Effector CD4-positive, alpha-beta T cell (primary cell): Measurements from ENCODE around the gene CDA.

ENCODE experiments used
- DNase-seq: peaks from one replicate; pipeline ENCODE4 v3.0.0-alpha.2; 2020

Gene CDA

DNA sequence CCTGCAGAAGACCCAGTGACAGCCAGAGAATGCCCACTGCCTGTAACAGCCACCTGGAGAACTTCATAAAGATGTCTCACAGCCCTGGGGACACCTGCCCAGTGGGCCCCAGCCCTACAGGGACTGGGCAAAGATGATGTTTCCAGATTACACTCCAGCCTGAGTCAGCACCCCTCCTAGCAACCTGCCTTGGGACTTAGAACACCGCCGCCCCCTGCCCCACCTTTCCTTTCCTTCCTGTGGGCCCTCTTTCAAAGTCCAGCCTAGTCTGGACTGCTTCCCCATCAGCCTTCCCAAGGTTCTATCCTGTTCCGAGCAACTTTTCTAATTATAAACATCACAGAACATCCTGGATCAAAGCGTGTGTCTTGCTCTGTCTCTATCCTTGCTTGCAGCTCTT lies 29.7 kb downstream of the CDA start:
- DNase-seq, result no peak

DNA sequence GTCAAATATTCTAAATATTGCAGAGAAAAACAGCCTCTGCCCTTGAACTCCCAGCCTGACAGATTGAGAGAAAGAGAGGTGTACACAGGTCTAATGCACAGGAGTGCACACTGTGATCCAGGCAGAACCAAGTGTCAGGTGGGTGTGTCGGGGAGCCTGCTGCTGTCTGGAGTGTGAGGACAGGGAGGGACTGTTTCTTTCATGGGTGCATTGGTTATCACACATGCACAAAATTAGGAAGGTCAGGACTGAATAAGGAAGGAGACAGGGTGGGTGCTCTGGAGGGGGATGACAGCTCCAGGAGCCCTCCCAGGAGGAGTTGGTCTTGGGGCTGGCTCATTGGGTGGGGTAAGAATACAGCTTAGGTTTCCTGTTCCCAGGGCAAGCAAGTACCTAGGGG lies 31.1 kb downstream of the CDA start:
- DNase-seq, result no peak

- no peak for DNase-seq
Measured at GRCh38 chr1:20621012-20621411, 32.1 kb downstream of the CDA start.

DNA sequence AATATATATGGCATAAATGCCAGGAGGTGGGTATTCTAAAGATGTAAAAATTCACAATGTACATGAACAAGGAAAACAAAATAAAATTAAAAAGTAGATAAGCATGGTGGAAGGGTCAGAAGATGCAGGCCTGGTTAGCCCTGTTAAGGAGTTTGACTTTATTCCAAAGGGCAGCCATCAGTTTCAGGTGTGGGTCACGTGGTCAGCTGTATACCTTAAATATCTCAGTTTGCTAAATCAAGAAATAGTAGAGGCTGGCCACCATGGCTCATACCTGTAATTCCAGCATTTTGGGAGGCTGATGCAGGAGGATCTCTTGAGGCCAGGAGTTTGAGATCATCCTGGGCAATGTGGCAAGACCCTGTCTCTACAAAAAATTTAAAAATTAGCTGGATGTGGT lies 35.8 kb downstream of the CDA start:
- DNase-seq, result no peak

DNA sequence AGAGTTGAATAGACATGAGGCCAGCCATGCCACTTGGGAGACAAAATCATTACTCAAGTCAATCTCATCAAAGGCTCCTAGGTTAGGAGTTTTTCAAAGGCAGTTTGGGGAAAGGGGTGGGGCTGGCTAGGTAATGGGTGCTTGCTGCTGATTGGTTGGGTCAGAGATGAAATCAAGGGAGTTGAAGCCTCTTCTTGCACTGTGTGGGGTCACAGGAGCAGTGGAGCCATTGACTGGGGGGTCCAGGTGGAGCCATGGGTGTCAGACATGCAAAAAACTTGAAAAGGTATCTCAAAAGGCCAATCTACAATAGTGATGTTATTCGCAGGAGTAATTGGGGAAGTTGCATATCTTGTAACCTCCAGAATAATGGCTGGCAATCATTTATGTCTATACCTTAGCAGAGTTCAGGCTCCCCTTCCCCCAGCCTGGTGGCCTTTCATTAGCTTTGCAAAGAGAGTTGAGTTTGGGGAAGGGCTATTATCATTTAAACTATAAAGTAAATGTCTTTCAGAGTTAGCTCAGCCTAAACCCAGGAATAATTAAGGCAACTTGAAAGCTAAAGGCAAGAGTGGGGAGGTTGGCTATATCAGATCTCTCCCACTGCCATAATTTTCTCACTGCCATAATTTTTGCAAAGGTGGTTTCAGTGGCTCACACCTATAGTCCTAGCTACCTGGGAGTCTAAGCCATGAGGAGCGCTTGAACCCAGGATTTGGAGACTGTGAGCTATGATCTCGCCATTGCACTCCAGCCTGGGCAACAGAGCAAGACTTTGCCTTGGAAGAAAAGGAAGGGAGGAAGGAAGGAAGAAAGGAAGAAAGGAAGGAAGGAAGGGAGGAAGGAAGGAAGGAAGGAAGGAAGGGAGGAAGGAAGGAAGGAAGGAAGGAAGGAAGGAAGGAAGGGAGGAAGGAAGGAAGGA lies 36.5 kb downstream of the CDA start:
- no peak for DNase-seq

DNA sequence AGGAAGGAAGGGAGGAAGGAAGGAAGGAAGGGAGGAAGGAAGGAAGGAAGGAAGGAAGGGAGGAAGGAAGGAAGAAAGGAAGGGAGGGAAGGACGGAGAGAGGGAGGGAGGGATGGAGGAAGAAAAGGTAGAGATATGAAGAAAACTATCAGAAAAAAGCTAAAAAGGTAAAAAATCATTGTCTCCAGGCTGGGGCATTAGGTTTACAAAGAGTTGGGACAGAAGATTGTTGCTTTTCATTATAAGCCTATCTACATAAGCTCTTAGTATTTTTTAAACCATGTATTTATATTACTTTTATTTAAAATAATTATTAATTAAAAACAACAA lies 37.2 kb downstream of the CDA start:
- no peak for DNase-seq

GRCh38 chr1:20626524-20626923 lies 37.6 kb downstream of the CDA start:
- DNase-seq, result no peak

DNA sequence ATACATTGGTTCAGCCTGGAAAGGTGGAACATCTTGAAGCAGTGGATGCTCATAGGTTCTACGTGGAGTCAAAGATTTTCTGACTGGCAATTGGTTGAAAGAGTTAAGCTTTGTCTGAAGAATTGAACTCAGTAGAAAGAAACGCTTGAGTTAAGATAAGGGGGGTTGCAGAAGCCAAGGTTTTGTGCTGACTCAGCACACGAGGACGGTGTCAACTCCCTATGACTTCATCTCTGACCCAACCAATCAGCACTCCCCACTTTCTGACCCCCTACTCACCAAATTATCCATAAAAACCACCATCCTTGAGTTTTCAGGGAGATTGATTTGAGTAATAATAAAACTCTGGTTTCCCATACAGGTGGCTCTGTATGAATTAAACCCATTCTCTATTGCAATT lies 41.8 kb downstream of the CDA start:
- no peak for DNase-seq

DNA sequence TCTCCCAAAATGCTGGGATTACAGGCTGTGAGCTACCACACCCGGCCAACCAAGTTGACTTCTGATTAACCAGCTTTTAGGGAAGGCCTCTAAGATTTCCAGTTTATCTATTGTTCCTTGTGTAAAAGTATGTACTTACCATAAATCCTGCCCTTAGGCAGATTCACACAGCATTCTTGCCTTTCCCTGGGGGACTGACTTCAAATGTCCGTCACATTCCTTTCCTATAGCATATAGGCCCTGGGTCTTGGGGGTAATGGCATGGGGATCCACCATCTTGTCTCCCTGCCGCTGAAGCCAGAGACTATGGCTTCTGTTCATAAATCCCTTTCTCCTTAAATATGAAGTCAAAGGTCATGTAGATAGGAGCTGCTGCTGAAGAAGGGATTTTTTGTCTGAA lies 43.5 kb downstream of the CDA start:
- DNase-seq, result no peak

GRCh38 chr1:20633190-20634064 lies 44.5 kb downstream of the CDA start, which contains the start of gene PINK1:
Gene PINK1 (plus strand): TSS chr1:20633458. CDS start chr1:20633549, 91 bp downstream.
- DNase-seq, result peak; percentile 78

GRCh38 chr1:20634065-20634593 lies 45.2 kb downstream of the CDA start:
- DNase-seq, result no peak

DNA sequence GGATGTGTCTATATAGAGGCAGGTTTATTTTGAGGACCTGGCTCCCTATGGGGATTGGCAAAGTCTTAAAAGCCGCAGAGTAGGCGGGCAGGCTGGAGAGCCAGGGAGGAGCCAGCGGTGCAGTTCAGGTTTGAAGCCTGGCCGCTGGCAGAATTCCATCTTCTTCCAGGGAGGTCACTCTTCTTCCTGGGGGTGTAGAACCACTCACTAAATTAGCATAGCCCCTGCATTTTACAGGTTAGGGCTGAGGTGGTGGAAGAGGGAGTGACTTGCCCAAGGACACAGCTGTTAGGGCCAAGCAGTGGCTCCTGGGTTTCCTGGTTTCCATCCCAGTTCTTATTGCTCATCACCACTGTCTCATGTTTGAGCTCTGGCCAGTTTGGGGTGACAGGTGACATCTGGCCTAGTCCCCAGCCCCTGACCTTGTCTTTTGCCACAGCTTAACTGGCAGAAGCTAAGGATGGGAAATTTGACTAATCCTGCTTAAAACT lies 45.7 kb downstream of the CDA start:
- no peak for DNase-seq

- DNase-seq, result no peak
Measured at GRCh38 chr1:20636785-20637347, 48.0 kb downstream of the CDA start.

DNA sequence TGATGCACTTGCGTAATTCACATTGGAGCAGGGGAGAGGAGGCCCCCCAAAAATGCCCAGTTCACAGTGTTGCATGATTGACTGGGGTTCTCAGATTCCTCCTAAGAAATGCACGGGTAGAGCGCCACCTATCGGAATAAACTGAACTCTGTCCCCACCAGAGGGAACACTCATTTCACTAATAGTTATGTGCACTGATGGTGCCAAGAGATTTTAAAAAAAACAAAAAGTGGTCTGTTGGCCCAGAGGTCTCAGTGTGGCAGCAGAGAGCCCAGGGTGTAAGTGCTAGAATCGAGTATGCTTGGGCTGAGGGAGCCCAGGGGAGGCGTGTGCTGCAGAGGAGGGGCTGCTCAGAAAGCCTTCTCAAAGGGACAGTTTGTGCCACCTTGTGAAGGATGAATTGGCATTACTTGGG lies 51.3 kb downstream of the CDA start:
- peak; percentile 39 for DNase-seq

- DNase-seq, result no peak
Measured at GRCh38 chr1:20641975-20642374, 53.1 kb downstream of the CDA start.

DNA sequence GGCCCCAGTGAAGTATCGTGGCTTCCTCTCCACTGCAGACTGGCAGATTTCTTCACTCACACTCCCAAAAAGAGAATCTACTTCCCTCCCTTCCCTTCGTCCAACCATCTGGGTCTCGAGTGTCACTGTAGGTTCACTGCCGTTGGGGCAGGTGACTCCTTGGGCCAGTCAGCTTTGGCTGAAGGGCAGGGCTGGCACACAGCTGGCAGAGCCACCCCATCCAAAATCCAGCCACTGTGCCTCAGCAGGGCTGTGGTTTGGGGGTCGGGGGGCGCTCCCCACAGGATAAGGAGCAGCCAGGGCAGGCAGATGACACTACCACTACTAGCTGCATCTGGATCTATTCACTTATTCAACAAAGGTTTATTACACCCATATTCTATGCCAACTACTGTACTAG lies 54.2 kb downstream of the CDA start:
- no peak for DNase-seq

DNA sequence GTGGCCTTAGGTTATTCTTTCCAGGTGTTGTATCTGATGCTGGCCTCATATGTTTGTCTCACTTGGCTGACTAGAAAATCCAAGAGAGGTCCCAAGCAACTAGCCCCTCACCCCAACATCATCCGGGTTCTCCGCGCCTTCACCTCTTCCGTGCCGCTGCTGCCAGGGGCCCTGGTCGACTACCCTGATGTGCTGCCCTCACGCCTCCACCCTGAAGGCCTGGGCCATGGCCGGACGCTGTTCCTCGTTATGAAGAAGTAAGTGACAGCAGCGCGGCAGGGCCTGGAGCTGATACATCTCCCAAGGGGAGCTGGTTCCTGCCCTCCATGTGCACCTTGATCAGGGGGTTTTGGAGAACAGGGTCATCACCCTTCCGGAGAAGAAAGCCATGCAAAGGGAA lies 55.5 kb downstream of the CDA start:
- no peak for DNase-seq

GRCh38 chr1:20645414-20645813 lies 56.5 kb downstream of the CDA start:
- no peak for DNase-seq

DNA sequence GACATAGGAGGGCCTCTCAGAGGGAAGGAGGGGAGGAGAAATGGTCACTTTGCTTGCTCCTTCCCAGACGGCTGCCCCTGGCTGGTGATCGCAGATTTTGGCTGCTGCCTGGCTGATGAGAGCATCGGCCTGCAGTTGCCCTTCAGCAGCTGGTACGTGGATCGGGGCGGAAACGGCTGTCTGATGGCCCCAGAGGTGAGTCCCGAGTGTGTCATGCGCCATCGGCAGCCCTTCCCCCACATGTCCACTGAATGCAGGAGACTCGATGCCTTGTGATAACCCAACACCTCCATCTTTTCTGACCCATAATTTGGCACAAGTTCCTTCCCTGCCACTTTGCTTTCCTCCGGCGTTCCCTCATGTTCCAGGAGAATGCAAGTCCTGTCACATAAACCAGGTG lies 59.5 kb downstream of the CDA start:
- no peak for DNase-seq

GRCh38 chr1:20648946-20649345 lies 60.0 kb downstream of the CDA start:
- DNase-seq, result no peak

- no peak for DNase-seq
Measured at GRCh38 chr1:20652300-20652699, 63.4 kb downstream of the CDA start.

DNA sequence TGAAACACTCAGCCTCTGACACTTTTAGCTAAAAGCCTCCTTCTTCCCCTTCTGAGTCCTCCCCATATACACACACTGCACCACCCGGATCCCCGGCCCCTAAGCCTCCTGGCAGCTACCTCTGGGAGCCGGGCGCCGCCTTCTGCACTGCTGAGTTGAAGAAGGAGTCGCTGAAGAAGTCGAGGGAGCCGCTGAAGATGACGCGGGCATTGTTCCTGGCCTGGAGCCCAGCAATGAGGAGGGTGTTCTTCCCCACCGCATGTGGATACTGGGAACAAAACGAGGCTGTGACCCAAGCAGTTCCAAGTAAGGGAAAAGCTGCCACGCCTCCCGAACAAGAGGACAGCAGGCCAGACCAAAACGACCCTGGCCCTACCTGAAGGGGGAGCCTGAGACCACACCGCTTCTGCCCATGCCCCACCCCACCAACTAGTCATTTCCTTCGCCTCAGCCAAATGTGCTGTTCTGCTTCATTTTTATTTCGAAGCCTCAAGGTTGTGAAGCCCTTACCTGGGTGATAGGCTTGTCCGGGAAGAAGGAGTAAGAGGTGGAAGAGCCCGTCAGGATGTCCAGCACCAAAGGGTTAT lies 65.3 kb downstream of the CDA start:
- DNase-seq, result no peak

DNA sequence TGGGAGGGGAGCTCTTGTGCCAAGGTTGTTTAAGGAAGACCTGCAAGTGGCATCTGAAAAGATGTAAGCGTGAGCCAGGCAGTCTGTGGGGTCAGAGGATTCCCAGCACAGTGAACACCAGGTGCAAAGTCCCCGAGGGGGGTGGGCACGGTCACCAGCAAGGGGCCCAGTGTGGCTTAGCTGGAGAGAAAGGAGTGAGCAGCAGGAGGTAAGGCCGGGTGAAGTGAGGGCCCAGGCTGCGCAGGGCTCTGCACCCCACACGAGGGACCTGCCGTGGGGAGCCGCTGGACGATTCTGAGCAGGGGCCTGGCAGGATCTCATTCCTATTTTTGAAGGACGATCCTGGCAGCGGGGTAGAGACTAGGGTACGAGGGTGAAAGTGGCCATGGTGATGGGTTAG lies 68.1 kb downstream of the CDA start:
- no peak for DNase-seq
